DMS114 treated with DMSO at 0.1 percent for 48 hours (cell line): ENCODE data around the gene STKLD1.

Experiments
- DNase-seq: peaks from one replicate; lab custom pipeline; 2025; ENCODE audit not compliant: unreplicated experiment; lab: John Stamatoyannopoulos, UW

The STKLD1 gene

GRCh38 chr9:133344979-133345378, 31.2 kb upstream of the STKLD1 start:
- DNase-seq, result no peak

- DNase-seq, result no peak
These were observed 30.6 kb upstream of the STKLD1 start for GRCh38 chr9:133345596-133345995.

- DNase-seq, result no peak
These were observed 30.0 kb upstream of the STKLD1 start for GRCh38 chr9:133346021-133346785.

GRCh38 chr9:133347515-133347984, 28.6 kb upstream of the STKLD1 start:
- DNase-seq, result no peak

- DNase-seq, result peak; percentile 89
These were observed 28.0 kb upstream of the STKLD1 start, which contains the start of the genes MED22 and RPL7A for GRCh38 chr9:133347985-133348717. MED22 (minus strand) TSS chr9:133348131; CDS start chr9:133346662, 1,469 bp downstream. RPL7A (plus strand) TSS chr9:133348218; CDS start chr9:133348244, 26 bp downstream.

- no peak for DNase-seq
These were observed 27.2 kb upstream of the STKLD1 start for GRCh38 chr9:133348718-133349573.

- DNase-seq, result no peak
These were observed 26.1 kb upstream of the STKLD1 start for GRCh38 chr9:133349965-133350616.

GRCh38 chr9:133351526-133351907, 24.6 kb upstream of the STKLD1 start:
- no peak for DNase-seq

GRCh38 chr9:133351908-133352634, 24.1 kb upstream of the STKLD1 start:
- peak; percentile 48 for DNase-seq

GRCh38 chr9:133352635-133353340, 23.4 kb upstream of the STKLD1 start:
- no peak for DNase-seq

- no peak for DNase-seq
These were observed 22.6 kb upstream of the STKLD1 start for GRCh38 chr9:133353548-133353947.

- DNase-seq, result no peak
These were observed 21.4 kb upstream of the STKLD1 start for GRCh38 chr9:133354766-133355165.

GRCh38 chr9:133355881-133356357, 20.2 kb upstream of the STKLD1 start:
- no peak for DNase-seq

- peak; percentile 22 for DNase-seq
These were observed 19.6 kb upstream of the STKLD1 start, which contains the start of the genes SURF1 and SURF2 for GRCh38 chr9:133356391-133357091. SURF1 (minus strand) TSS chr9:133356487; CDS start chr9:133356453, 34 bp downstream. SURF2 (plus strand) TSS chr9:133356550; CDS start chr9:133356593, 43 bp downstream.

GRCh38 chr9:133357656-133358055, 18.5 kb upstream of the STKLD1 start:
- DNase-seq, result no peak

GRCh38 chr9:133359399-133360175, 16.6 kb upstream of the STKLD1 start:
- DNase-seq, result no peak
